Kasumi-1 (cell line): ENCODE measurements around the gene C1QTNF4.
"Not testable (repeated sequence)": the region's sequence is repeated elsewhere in the genome, so short reads cannot be mapped to it uniquely, and the experiment has no call there.

Source experiments
- DNase-seq, 2 experiments: peaks; one replicate each; lab custom pipeline; 2025; lab: John Stamatoyannopoulos, UW

C1QTNF4 gene

DNA sequence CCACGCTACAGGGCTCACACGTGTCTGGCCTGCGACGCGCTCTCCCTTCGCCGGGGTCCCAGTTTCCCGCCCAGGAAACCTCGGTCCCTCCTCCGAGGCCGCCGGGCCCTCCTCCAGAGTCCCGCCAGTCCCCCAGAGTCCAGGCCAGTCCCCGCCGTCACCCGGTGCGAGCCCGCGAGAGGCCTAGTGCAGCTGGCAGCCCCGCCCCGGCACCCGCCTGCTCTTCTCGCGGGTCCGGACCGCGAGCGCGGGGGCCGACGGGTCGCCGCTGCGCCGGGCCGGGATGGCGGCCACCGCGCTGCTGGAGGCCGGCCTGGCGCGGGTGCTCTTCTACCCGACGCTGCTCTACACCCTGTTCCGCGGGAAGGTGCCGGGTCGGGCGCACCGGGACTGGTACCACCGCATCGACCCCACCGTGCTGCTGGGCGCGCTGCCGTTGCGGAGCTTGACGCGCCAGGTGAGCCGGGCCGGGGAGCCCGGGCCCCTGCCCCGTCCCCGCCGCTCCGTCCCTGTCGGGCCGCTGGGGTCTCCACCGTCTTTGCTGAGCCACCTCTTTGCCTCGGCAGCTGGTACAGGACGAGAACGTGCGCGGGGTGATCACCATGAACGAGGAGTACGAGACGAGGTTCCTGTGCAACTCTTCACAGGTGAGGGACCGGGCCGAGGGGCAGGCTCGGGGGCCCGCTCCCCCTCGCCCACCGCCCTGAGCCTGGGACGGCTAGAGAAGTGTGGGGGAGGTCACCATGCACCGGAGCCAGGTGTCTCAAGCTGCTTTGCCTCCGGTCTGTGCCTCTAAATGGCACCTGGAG, 28.7 kb downstream of the C1QTNF4 start, which contains the start of gene PTPMT1:
TSS of gene PTPMT1 (plus strand) at position 260 of the 809 bp plus-strand sequence. CDS start at position 284, 24 bp downstream.
- peak; percentile 51 to 61 for DNase-seq

DNA sequence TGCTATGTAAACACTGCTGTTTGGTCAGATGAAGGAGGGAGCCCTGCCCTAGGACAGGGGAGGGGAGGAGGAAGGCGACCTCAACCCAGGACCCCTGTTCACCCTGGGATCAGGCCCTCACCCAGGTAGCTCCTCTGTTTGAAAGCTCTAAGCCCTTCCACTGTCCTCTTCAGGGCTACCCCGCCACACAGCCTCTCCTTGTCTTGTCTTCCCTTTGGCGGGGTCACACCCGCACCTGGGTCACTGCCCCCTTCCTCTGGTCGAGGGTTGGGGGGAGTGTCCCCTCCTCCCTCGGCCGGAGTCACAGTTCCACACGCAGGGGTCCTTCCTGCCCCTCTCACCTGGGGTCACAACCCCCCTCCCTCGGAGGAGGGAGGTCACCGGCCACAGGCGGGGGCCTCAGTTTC, 29.3 kb downstream of the C1QTNF4 start:
- DNase-seq, result peak in 1 of 2 experiments; percentile 23

DNA sequence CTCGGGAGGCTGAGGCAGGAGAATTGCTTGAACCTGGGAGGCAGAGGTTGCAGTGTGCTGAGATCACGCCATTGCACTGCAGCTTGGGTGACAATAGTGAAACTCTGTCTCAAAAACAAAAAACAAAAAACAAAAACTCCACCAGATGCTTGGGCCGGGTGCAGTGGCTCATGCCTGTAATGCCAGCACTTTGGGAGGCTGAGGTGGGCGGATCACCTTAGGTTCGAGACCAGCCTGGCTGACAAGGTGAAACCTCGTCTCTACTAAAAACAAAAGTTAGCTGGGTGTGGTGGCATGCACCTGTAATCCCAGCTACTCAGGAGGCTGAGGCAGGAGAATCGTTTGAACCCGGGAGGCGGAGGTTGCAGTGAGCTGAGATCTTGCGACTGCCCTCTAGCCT, 29.8 kb downstream of the C1QTNF4 start:
- DNase-seq, result not testable (repeated sequence)

DNA sequence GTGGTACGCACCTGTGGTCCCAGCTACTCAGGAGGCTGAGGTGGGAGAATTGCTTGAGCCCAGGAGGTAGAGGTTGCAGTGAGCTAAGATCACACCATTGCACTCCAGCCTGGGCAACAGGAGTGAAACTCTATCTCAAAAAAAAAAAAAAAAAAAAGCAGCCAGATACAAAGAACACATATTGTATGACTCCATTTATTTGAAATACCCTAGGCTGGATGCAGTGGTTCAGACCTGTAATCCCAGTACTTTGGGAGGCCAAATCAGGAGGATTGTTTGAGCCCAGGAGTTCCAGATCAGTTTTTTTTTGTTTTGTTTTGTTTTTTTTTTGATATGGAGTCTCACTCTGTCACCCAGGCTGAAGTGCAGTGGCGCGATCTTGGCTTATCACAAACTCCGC, 31.8 kb downstream of the C1QTNF4 start:
- DNase-seq, result not testable (repeated sequence)

DNA sequence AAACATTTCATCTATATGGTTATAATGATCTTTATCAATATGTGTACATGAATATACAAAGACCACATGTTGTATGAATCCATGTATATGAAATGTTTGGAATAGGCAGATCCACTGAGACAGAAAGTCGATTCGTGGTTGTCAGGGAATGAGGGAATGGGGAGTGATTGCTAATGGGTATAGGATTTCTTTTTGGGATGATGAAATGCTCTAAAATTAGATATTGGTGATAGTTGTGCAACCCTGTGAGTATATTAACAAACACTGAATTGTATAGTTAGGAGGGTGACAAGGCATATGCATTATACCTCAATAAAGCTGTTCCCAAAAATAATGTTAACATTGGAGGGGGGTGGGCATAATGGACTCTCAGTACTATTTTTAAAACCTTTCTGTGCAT, 33.8 kb downstream of the C1QTNF4 start:
- no peak for DNase-seq

DNA sequence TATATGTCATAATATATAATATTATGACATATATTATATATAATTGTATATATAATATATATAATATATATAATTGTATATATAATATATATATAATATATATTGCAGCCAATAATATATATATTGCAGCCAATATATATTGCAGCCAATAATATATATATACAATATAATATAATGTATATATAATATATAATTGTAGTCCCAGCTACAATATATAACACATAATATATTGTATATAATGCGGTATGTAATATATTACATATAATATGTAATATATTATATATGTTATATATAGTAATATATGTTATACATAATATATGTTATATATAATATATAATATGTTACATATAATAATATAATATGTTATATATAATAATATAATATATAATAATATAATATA, 35.5 kb downstream of the C1QTNF4 start:
- no peak for DNase-seq

DNA sequence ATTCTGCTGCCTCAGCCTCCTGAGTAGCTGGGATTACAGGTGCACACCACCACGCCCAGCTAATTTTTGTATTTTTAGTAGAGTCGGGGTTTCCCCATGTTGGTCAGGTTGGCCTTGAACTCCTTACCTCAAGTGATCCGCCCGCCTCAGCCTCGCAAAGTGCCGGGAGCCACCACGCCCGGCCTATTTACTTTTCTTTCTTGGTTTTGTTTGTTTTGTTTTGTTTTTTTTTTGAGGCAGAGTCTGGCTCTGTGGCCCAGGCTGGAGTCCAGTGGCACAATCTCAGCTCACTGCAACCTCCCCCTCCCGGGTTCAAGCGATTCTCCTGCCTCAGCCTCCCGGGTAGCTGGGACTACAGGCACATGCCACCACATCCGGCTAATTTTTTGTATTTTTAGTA, 37.2 kb downstream of the C1QTNF4 start:
- not testable (repeated sequence) for DNase-seq

DNA sequence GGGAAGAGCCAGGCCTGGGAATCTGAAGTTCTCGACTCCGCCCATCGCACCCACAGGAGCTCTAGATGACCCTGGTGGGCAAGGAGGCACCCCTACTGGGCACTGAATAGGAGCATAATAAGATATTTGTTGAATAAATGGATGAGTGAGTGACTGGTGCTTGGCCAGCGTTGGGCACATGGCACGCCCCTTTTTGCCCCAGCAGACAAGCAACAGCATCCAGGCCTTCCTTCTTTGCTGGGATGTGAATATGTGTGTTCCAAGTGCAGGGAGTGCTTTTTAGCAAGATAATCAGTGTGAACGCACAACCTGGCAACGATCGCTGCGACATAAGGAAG, 40.8 kb downstream of the C1QTNF4 start:
- peak; percentile 77 to 94 for DNase-seq

DNA sequence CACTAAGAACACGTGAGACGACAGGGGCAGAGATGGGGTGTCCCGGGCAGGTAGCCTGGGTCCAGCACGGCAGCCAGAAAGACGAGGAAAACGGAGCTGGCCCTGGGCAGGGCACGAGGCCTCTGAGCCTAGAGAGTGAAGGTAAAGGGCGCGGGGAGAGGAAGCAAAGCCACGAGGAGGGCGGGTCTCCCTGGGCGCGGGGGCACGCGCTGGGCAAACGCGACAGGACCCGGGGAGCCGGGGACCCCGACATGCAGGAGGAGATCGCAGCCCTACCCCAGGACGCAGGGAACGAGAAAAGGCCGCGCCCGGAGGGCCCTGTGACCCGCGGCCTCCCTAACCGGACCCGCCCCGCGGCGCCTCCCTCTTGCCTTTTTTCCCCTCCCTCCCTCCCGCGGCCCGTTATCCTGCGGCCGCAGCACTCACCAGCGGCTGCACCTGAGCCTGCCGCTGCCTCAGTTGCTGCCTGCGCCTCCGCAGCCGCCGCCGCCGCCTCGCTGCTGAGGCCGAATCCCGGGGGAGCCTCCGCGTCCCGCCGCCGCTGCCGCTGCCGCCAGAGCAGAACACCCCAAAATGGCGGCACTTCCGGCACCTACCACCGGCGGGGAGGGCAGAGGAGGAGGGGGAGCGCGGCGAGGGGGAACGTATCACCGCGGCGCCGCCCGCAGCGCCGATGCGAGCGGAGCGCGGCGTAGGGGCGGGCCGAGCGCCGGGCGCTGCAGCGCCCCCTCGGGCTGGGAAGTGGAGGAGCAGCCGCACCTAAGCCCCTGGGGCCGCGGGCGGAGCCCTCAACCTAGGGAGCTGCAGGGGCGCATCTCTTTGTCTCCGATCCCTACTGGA, 41.4 kb downstream of the C1QTNF4 start, which contains the start of gene CELF1:
TSS of gene CELF1 (minus strand) at position 567 of the 840 bp plus-strand sequence. CDS start 53,609 bp downstream, outside the sequence.
- DNase-seq, result peak; percentile 91 to 94

DNA sequence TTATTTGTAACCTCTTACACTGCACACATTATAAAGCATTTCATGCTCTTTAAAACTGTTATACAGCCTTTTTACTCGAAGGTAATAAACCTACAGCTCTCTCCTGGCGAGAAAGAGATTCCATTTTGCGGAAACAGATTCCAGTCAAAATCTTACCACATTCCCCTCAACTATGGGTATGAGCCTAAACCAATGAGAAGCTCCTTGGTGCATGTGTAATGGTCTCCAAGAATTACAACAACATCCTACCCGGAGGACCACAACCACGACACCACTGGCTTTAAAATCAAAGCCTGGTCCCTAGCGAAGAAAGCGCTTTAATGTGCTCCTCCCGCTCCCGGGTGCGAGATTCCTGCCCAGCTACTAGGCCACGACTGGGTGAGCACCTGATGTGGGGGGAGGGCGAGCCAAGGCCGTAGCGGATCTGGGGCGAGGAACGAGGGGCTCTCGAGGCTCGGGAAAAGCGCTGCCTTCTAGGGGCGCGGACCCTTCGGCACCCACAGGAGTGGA, 42.1 kb downstream of the C1QTNF4 start:
- peak; percentile 31 to 57 for DNase-seq

DNA sequence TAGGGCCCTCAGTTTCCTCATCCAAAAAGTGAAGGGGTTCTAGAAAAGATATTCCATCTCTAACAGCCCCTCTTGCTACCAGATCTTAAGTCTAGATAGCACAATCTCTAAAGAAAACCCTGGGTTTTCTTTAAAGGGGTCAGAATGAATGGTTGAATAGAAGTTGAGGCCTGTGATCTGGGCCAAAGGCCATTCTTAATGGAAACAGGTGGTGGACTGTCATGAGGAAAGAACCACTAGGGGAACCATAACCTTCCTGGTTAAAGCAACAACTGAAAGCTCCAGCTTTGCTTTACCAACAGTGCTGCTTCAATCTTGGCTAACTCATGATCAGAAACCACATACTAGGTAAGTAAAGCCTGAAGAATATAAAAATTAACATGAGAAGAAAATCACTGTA, 43.1 kb downstream of the C1QTNF4 start:
- peak; percentile 18 to 51 for DNase-seq

DNA sequence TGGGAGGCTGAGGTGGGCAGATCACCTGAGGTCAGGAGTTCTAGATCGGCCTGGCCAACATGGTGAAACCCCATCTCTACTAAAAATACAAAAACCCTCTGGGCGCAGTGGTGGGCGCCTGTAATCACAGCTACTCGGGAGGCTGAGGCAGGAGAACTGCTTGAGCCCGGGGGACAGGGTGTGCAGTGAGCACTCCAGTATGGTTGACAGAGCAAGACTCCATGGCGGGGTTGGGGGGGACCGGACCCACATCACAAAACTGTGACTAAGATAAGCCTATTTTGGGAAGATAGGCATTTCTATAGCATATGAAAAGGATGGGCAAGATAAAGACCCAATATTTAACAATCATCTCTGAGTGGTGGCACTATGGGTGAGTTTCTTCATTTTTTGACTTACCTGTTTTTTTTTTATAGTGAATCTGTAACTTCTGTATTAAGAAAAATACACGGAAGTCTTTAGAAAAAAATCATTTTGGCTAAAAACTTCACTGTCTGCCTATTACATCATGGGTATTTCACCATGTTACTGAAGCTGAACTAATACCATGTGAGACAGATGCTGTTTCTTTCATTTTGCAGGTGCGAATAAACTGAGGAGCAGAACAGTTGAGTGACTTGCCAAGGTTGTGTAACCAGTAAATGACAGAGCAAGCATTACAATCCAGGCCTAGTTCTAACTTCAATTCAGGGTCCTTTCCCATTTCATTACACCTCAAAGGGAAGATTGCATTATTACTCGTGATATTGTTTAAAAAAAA, 43.7 kb downstream of the C1QTNF4 start:
- DNase-seq, result no peak

DNA sequence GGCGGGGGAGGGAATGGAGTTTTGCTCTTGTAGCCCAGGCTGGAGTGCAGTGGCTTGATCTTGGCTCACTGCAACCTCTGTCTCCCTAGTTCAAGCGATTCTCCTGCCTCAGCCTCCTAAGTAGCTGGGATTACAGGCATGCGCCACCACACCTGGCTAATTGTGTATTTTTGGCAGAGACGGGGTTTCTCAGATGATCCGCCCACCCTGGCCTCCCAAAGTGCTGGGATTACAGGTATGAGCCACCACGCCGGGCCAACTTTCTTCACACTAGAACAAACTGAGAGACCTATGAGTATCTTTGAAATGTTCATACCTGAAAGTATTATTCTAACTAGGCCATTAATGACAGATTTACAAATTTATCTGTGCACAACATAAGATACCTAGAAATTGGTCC, 47.9 kb downstream of the C1QTNF4 start:
- DNase-seq, result not testable (repeated sequence)

DNA sequence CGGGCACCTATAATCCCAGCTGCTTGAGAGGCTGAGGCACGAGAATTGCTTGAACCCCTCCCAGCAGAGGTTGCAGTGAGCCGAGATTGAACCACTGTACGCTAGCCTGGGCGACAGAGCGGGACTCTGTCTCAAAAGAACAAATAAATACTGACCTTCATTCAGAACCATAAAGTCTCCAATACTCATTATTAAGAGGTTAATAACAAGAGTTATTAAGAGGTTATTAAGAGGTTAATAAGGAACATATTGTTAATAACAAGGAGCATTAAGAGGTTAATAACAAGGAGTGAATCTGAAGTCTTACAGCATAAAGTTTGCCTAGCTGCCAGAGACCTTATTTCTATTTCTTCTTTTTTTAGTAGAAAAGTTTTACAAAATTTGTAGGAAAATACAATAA, 48.9 kb downstream of the C1QTNF4 start:
- DNase-seq, result no peak

DNA sequence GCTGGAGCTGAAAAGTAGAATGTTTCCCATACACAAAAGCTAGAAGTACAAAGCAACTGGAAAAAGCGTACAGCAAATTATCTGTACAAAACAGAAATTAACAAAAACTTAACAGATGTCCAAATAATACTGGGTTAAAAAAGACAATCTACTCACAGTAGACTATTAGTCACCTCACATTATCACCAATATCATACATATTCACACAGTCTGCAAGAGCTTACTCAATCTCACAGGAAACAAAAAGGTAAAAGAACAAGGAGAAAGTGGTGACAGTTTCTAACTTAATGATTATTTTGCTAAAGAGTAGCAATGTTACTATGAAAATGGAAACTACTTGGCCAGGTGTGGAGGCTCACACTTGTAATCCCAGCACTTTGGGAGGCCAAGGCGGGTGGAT, 53.1 kb downstream of the C1QTNF4 start:
- no peak for DNase-seq

DNA sequence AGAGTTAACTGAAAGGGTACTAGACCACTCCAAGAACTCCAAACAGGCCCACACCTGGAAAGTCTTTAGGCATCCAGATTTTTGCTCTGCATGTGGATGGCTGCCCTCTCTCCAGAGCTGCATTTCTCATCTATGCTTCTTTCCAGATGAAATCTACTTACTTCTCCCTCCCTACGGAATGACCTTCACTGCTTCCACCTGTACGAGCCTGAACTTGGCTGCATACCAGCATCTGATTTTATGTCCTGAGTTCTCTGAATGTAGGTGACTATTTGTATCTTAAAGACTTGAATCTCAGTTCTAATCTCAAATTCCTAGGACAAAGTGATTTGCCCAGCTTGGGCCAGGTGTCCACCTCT, 54.6 kb downstream of the C1QTNF4 start:
- no peak for DNase-seq
